Endothelial cell of umbilical vein (primary cell): ENCODE measurements around the gene PAQR7. TPM values are rescaled to one million over a fixed set of nuclear protein-coding genes. Genes with fewer than 3 reads are reported as not detected.

Source experiments
- BruUV-seq: library from RNA; stranded (reverse); fragments of 400-500 nt; replicated peaks from 2 replicates; lab custom pipeline; 2021; lab: Mats Ljungman, UMichigan
- CTCF ChIA-PET: fragments of 300-600, 350-600 bp; sonication (Branson Sonifier 250); formaldehyde crosslinking; loops from one replicate; lab custom pipeline; 2021; ENCODE audit warnings: antibody characterized with exemption, inconsistent platforms; lab: Charles Lee
- POLR2A ChIA-PET: fragments of 300-600, 350-600 bp; sonication (Branson Sonifier 250); formaldehyde crosslinking; loops from one replicate; lab custom pipeline; 2021; ENCODE audit warnings: antibody characterized with exemption, inconsistent platforms; lab: Charles Lee
- DNase-seq: peaks from one replicate; pipeline ENCODE4 v3.0.0-alpha.2; 2011; ENCODE audit warnings: low read depth, low spot score
- FAIRE-seq: peaks from 2 replicates; lab custom pipeline; 2011; peaks lifted over from hg19 to GRCh38; lab: Jason Lieb, UNC
- H2AFZ ChIP-seq: 2 replicates; pipeline ENCODE4 v1.6.0; 2012; ENCODE audit warnings: low read depth, low read length, control low read depth, inconsistent platforms
- H3K27ac ChIP-seq: 2 replicates; pipeline ENCODE4 v1.5.1; 2011; ENCODE audit warnings: low read depth, mild to moderate bottlenecking, control low read depth, low read length, moderate library complexity; ENCODE audit not compliant: insufficient read depth
- H3K27me3 ChIP-seq, 2 experiments: 2 replicates each; pipeline versions ENCODE4 v1.6.0 to v1.6.1; 2011; ENCODE audit warnings: low read length in 2 of 2, mixed read lengths in 1 of 2; ENCODE audit not compliant: control insufficient read depth in 2 of 2, insufficient read depth in 2 of 2
- H3K36me3 ChIP-seq, 2 experiments: 2 replicates in 1 of 2; 3 replicates in 1 of 2; pipeline ENCODE4 v1.5.1; 2011; ENCODE audit warnings: low read length in 2 of 2, mild to moderate bottlenecking in 1 of 2, moderate library complexity in 1 of 2; ENCODE audit not compliant: control insufficient read depth in 2 of 2, insufficient read depth in 2 of 2; ENCODE audit errors: extremely low read depth in 1 of 2
- H3K4me1 ChIP-seq: 3 replicates; pipeline ENCODE4 v1.5.1; 2011; ENCODE audit warnings: mild to moderate bottlenecking, low read length; ENCODE audit not compliant: control insufficient read depth, insufficient read depth; ENCODE audit errors: extremely low read depth
- H3K4me2 ChIP-seq: 2 replicates; pipeline ENCODE4 v1.6.1; 2011; ENCODE audit warnings: low read length, control low read depth, mixed read lengths; ENCODE audit not compliant: insufficient read depth
- H3K4me3 ChIP-seq, 3 experiments: fragments of 200-600 bp in 1 of 3; sonication (generic), shearing (Covaris generic) in 1 of 3; replicated peaks in 1 of 3; 2 replicates each; pipeline ENCODE4 v1.5.1; 2011 to 2016; ENCODE audit warnings: control low read depth in 3 of 3, low read length in 3 of 3, mild to moderate bottlenecking in 2 of 3, inconsistent platforms in 1 of 3, low read depth in 1 of 3, moderate library complexity in 1 of 3; ENCODE audit not compliant: insufficient read depth in 1 of 3
- H3K79me2 ChIP-seq: 2 replicates; pipeline ENCODE4 v1.6.0; 2012; ENCODE audit warnings: low read length, inconsistent platforms; ENCODE audit not compliant: control insufficient read depth, insufficient read depth
- H3K9ac ChIP-seq: replicated peaks from 2 replicates; pipeline ENCODE3; 2011; ENCODE audit warnings: low read length, control low read depth; ENCODE audit not compliant: insufficient read depth; ENCODE audit errors: extremely low read depth
- H3K9me1 ChIP-seq: replicated peaks from 3 replicates; pipeline ENCODE4 v1.6.0; 2011; ENCODE audit warnings: mild to moderate bottlenecking, low read length; ENCODE audit not compliant: control insufficient read depth, insufficient read depth; ENCODE audit errors: extremely low read depth
- H3K9me3 ChIP-seq: replicated peaks from 2 replicates; pipeline ENCODE4 v1.5.1; 2012; ENCODE audit warnings: low read length, inconsistent platforms; ENCODE audit not compliant: control insufficient read depth, insufficient read depth
- H4K20me1 ChIP-seq: replicated peaks from 2 replicates; pipeline ENCODE3; 2011; ENCODE audit warnings: mild to moderate bottlenecking, low read length; ENCODE audit not compliant: control insufficient read depth, insufficient read depth; ENCODE audit errors: extremely low read depth
- EZH2 ChIP-seq: IDR thresholded peaks from 2 replicates; pipeline ENCODE4 v1.6.1; 2012; ENCODE audit warnings: borderline replicate concordance, low read depth, mild to moderate bottlenecking, moderate library complexity, low read length, inconsistent platforms; ENCODE audit not compliant: severe bottlenecking
- FOS ChIP-seq: IDR thresholded peaks from 2 replicates; pipeline ENCODE4 v1.6.1; 2011; ENCODE audit warnings: mild to moderate bottlenecking, low read length, moderate library complexity, borderline replicate concordance; ENCODE audit not compliant: insufficient read depth
- GATA2 ChIP-seq: IDR thresholded peaks from 2 replicates; pipeline ENCODE4 v1.7.0; 2011; ENCODE audit warnings: low read depth, mild to moderate bottlenecking, moderate library complexity, mixed read lengths, low read length; ENCODE audit not compliant: insufficient read length, insufficient read depth
- JUN ChIP-seq: IDR thresholded peaks from 2 replicates; pipeline ENCODE4 v1.6.1; 2011; ENCODE audit warnings: borderline replicate concordance, low read depth; ENCODE audit not compliant: insufficient read length, insufficient read depth
- MYC ChIP-seq: IDR thresholded peaks from one replicate; pipeline ENCODE4 v1.6.1; 2011; ENCODE audit warnings: mild to moderate bottlenecking, low read depth, low read length
- POLR2A ChIP-seq: IDR thresholded peaks from 2 replicates; pipeline ENCODE4 v1.6.1; 2012; ENCODE audit warnings: low read depth, mild to moderate bottlenecking, control low read depth, low read length
- POLR2AphosphoS5 ChIP-seq: IDR thresholded peaks from 2 replicates; pipeline ENCODE4 v1.6.1; 2012; ENCODE audit warnings: low read depth, mild to moderate bottlenecking, control low read depth, low read length, moderate library complexity; ENCODE audit not compliant: insufficient read depth
- dilution Hi-C: fragments of 300-500 bp; cut with MboI; formaldehyde crosslinking; loops from one replicate; pipeline ENCODE4 v1.15.0; 2019; ENCODE audit warnings: low sequenced_read_pairs; ENCODE audit not compliant: extremely low pct_ligation_motif_present
- intact Hi-C: fragments of 100-400 bp; cut with micrococcal nuclease; formaldehyde crosslinking; loops from one replicate; pipeline ENCODE4 v1.10.0; 2022
- polyA plus RNA-seq, 4 experiments: library from polyadenylated mRNA; depleted of rRNA in 3 of 4; stranded (reverse) in 3 of 4; unstranded in 1 of 4; fragments of >200 nt; gene quantifications; 2 replicates each; pipeline versions ENCODE4 v1.2.1 to v1.2.3, GENCODE V29; 2011 to 2012; ENCODE audit warnings: missing spikeins in 1 of 4
- total RNA-seq: library from RNA; stranded (reverse); gene quantifications from 2 replicates; pipeline ENCODE4 v1.2.3, GENCODE V29; 2021
- TF ChIP-seq, protein P1 (sequence below), 2 donors: IDR thresholded peaks; 1 replicate in 1 of 2; 2 replicates in 1 of 2; pipeline ENCODE4 v1.5.1; 2011; ENCODE audit warnings: low read length in 2 of 2, mild to moderate bottlenecking in 2 of 2, moderate library complexity in 2 of 2, control low read depth in 1 of 2, inconsistent platforms in 1 of 2, low read depth in 1 of 2; ENCODE audit not compliant: insufficient read depth in 1 of 2; ENCODE audit errors: extremely low read depth in 1 of 2
- TF ChIP-seq, protein P2 (sequence below): IDR thresholded peaks from 2 replicates; pipeline ENCODE4 v1.6.1; 2011; ENCODE audit not compliant: insufficient read depth, insufficient read length

PAQR7 gene
- total and polyA plus RNA-seq, 2 donors (not counting 3 experiments of a cell fraction or from before 2014, with no cell fraction given), result 8.4 to 10.8 TPM

DNA sequence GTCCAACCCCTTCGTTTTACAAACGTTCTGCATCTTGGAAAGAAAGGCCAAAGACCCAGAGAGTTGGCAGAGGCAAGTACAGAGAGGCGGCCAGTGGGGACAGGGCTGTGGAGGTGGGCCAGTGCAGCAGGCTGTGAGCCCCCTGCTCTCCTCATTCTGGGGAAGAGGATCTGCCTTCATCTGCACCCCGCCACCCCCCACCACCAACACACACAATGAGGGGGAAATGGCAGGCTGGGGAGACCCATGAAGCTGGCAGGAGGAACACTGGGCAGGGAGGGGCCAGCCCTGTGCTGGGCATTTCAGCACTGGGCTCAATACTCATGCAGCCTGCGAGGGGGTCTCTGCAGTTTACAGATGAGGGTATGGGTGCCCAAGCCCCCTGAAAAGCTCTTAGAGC, 16.1 kb upstream of the PAQR7 start:
- DNase-seq (no peak), FAIRE-seq (no peak)
- Histone ChIP-seq H3K9me3 (no peaks in the 10 kb centered on the region), H3K27me3 (no peaks in the 10 kb centered on the region), H3K4me2 (no peak overlapping the region), H3K4me1 (peaks cover 10% of the 10 kb centered on the region), H3K9me1 (no peaks in the 10 kb centered on the region), H3K36me3 (no peaks in the 10 kb centered on the region), H3K27ac (no peak overlapping the region), H3K4me3 (no peak overlapping the region), H4K20me1 (no peaks in the 10 kb centered on the region), H3K79me2 (no peaks in the 10 kb centered on the region), H3K9ac (no peak overlapping the region), H2AFZ (no peak overlapping the region)
- ChIA-PET CTCF (interaction anchor here (1.5 to 15.3 kb wide), 3 partner anchors 9 to 106 kb away, joined by 4 to 404 read pairs (median 7); partner anchors contain the start of gene PAFAH2), POLR2A (interaction anchor here (0.7 kb wide), 1 partner anchor 21 kb away, joined by 9 read pairs; no protein-coding TSS in a partner anchor)
- intact Hi-C loops (no loop called here), dilution Hi-C loops (loop anchor here (25.0 kb wide), 1 partner anchor 96 kb away; the partner anchor contains the start of gene PAFAH2)
- BruUV-seq, result no TSS peak
- TF ChIP-seq GATA2 (no peak), POLR2AphosphoS5 (no peak), MYC (no peak), POLR2A (no peak), JUN (no peak), FOS (no peak), EZH2 (no peak)
- TF ChIP-seq, protein P1, sequence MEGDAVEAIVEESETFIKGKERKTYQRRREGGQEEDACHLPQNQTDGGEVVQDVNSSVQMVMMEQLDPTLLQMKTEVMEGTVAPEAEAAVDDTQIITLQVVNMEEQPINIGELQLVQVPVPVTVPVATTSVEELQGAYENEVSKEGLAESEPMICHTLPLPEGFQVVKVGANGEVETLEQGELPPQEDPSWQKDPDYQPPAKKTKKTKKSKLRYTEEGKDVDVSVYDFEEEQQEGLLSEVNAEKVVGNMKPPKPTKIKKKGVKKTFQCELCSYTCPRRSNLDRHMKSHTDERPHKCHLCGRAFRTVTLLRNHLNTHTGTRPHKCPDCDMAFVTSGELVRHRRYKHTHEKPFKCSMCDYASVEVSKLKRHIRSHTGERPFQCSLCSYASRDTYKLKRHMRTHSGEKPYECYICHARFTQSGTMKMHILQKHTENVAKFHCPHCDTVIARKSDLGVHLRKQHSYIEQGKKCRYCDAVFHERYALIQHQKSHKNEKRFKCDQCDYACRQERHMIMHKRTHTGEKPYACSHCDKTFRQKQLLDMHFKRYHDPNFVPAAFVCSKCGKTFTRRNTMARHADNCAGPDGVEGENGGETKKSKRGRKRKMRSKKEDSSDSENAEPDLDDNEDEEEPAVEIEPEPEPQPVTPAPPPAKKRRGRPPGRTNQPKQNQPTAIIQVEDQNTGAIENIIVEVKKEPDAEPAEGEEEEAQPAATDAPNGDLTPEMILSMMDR (IDR thresholded peaks at IDR 0.05; ENCODE audit: extremely low read depth in 1 of 2, insufficient read depth in 1 of 2, low read depth in 1 of 2, low read length in 2 of 2), result no peak
- TF ChIP-seq, protein P2, sequence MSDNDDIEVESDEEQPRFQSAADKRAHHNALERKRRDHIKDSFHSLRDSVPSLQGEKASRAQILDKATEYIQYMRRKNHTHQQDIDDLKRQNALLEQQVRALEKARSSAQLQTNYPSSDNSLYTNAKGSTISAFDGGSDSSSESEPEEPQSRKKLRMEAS, result no peak
